KOPT-K1 (cell line): ENCODE data around the gene CNST.
"Not testable (repeated sequence)": the region's sequence is repeated elsewhere in the genome, so short reads cannot be mapped to it uniquely, and the experiment has no call there.

Source experiments
- H3K27ac ChIP-seq: fragments of 200-600 bp; sonication (generic); 2 replicates; pipeline ENCODE4 v1.5.1; 2016; ENCODE audit warnings: antibody characterized with exemption, mild to moderate bottlenecking, low read depth, low read length; ENCODE audit not compliant: poor library complexity, severe bottlenecking
- H3K36me3 ChIP-seq: fragments of 200-600 bp; sonication (generic); 2 replicates; pipeline ENCODE4 v1.5.1; 2017; ENCODE audit warnings: antibody characterized with exemption, mild to moderate bottlenecking, low read length, moderate library complexity; ENCODE audit not compliant: insufficient read depth
- H3K9me3 ChIP-seq: fragments of 200-600 bp; sonication (generic); 2 replicates; pipeline ENCODE4 v1.5.1; 2017; ENCODE audit warnings: antibody characterized with exemption, low read length, mild to moderate bottlenecking; ENCODE audit not compliant: insufficient read depth, poor library complexity, severe bottlenecking

The CNST gene

GRCh38 chr1:246587606-246588005 is 21.4 kb downstream of the CNST start:
- H3K27ac ChIP-seq, result no peak overlapping the region
- peaks cover 41% of the 10 kb centered on the region for H3K36me3 ChIP-seq
- H3K9me3 ChIP-seq, result peaks cover 14% of the 10 kb centered on the region

GRCh38 chr1:246588159-246588721 is 22.0 kb downstream of the CNST start:
- Histone ChIP-seq H3K36me3 (peaks cover 40% of the 10 kb centered on the region), H3K27ac (no peak overlapping the region), H3K9me3 (peaks cover 14% of the 10 kb centered on the region)

- H3K9me3 ChIP-seq, result peaks cover 14% of the 10 kb centered on the region
- H3K36me3 ChIP-seq, result peaks cover 25% of the 10 kb centered on the region
- not testable (repeated sequence) for H3K27ac ChIP-seq
These were observed 23.7 kb downstream of the CNST start for GRCh38 chr1:246589919-246590318.

- peaks cover 23% of the 10 kb centered on the region for H3K36me3 ChIP-seq
- H3K9me3 ChIP-seq, result peaks cover 14% of the 10 kb centered on the region
- no peak overlapping the region for H3K27ac ChIP-seq
These were observed 24.8 kb downstream of the CNST start for GRCh38 chr1:246591047-246591446.

- peaks cover 25% of the 10 kb centered on the region for H3K36me3 ChIP-seq
- no peak overlapping the region for H3K27ac ChIP-seq
- H3K9me3 ChIP-seq, result peaks cover 14% of the 10 kb centered on the region
These were observed 25.2 kb downstream of the CNST start for GRCh38 chr1:246591504-246591903.

- no peak overlapping the region for H3K27ac ChIP-seq
- H3K9me3 ChIP-seq, result peaks cover 14% of the 10 kb centered on the region
- peaks cover 29% of the 10 kb centered on the region for H3K36me3 ChIP-seq
These were observed 25.7 kb downstream of the CNST start for GRCh38 chr1:246591958-246592357.

- no peak overlapping the region for H3K27ac ChIP-seq
- H3K36me3 ChIP-seq, result peaks cover 35% of the 10 kb centered on the region
- peaks cover 14% of the 10 kb centered on the region for H3K9me3 ChIP-seq
These were observed 26.4 kb downstream of the CNST start for GRCh38 chr1:246592695-246593094.

- Histone ChIP-seq H3K27ac (no peak overlapping the region), H3K9me3 (peaks cover 9% of the 10 kb centered on the region), H3K36me3 (peaks cover 35% of the 10 kb centered on the region)
These were observed 28.9 kb downstream of the CNST start for GRCh38 chr1:246595146-246595545.

GRCh38 chr1:246597340-246597739 is 31.1 kb downstream of the CNST start:
- H3K27ac ChIP-seq, result no peak overlapping the region

GRCh38 chr1:246597971-246598370 is 31.7 kb downstream of the CNST start:
- Histone ChIP-seq H3K36me3 (peaks cover 15% of the 10 kb centered on the region), H3K9me3 (no peaks in the 10 kb centered on the region), H3K27ac (no peak overlapping the region)

More at GRCh38 chr1:246597340-246597739, 31.1 kb downstream of the CNST start:
- Histone ChIP-seq H3K9me3 (no peaks in the 10 kb centered on the region), H3K36me3 (peaks cover 20% of the 10 kb centered on the region)

GRCh38 chr1:246599315-246599714 is 33.1 kb downstream of the CNST start:
- Histone ChIP-seq H3K27ac (no peak overlapping the region), H3K9me3 (no peaks in the 10 kb centered on the region), H3K36me3 (peaks cover 15% of the 10 kb centered on the region)

GRCh38 chr1:246600579-246600978 is 34.3 kb downstream of the CNST start:
- peaks cover 15% of the 10 kb centered on the region for H3K36me3 ChIP-seq
- H3K27ac ChIP-seq, result no peak overlapping the region
- peaks cover 5% of the 10 kb centered on the region for H3K9me3 ChIP-seq

- Histone ChIP-seq H3K9me3 (peaks cover 5% of the 10 kb centered on the region), H3K36me3 (peaks cover 4% of the 10 kb centered on the region; the same call in 1 of the 2 replicates), H3K27ac (no peak overlapping the region)
These were observed 35.9 kb downstream of the CNST start for GRCh38 chr1:246602194-246602593.

GRCh38 chr1:246605231-246605630 is 39.0 kb downstream of the CNST start:
- H3K36me3 ChIP-seq, H3K9me3 ChIP-seq, H3K27ac ChIP-seq: not testable (repeated sequence)

GRCh38 chr1:246607462-246607861 is 41.2 kb downstream of the CNST start:
- Histone ChIP-seq H3K9me3 (peaks cover 5% of the 10 kb centered on the region), H3K36me3 (no peaks in the 10 kb centered on the region), H3K27ac (no peak overlapping the region)

- Histone ChIP-seq H3K9me3 (peaks cover 5% of the 10 kb centered on the region), H3K27ac (no peak overlapping the region), H3K36me3 (no peaks in the 10 kb centered on the region)
These were observed 42.5 kb downstream of the CNST start for GRCh38 chr1:246608616-246609376.
